Umbilical cord (tissue), 2 donors: ENCODE data around the gene PRMT7. TPM values are rescaled to one million over a fixed set of nuclear protein-coding genes. Genes with fewer than 3 reads are reported as not detected.

ENCODE experiments used
- DNase-seq: peaks from one replicate; pipeline ENCODE4 v3.0.0-alpha.2; 2015; ENCODE audit warnings: low spot score
- total RNA-seq: library from RNA; depleted of rRNA; stranded (reverse); fragments of >200 nt; gene quantifications from one replicate; pipeline ENCODE4 v1.2.3, GENCODE V29; 2014; ENCODE audit warnings: low replicate concordance; ENCODE audit not compliant: insufficient read depth

PRMT7 gene
- total RNA-seq: 92.2 TPM

GRCh38 chr16:68310774-68311511 lies at the start of gene PRMT7, which contains the start of gene SLC7A6OS:
Gene PRMT7, plus strand, starts transcription at chr16:68311019. Its CDS starts 4,961 bp downstream, at chr16:68315980.
Gene SLC7A6OS, minus strand, starts transcription at chr16:68310946. Its CDS starts 20 bp downstream, at chr16:68310926.
- DNase-seq: peak; percentile 95

GRCh38 chr16:68263559-68264127 lies 47.2 kb upstream of the PRMT7 start:
- no peak for DNase-seq

DNA sequence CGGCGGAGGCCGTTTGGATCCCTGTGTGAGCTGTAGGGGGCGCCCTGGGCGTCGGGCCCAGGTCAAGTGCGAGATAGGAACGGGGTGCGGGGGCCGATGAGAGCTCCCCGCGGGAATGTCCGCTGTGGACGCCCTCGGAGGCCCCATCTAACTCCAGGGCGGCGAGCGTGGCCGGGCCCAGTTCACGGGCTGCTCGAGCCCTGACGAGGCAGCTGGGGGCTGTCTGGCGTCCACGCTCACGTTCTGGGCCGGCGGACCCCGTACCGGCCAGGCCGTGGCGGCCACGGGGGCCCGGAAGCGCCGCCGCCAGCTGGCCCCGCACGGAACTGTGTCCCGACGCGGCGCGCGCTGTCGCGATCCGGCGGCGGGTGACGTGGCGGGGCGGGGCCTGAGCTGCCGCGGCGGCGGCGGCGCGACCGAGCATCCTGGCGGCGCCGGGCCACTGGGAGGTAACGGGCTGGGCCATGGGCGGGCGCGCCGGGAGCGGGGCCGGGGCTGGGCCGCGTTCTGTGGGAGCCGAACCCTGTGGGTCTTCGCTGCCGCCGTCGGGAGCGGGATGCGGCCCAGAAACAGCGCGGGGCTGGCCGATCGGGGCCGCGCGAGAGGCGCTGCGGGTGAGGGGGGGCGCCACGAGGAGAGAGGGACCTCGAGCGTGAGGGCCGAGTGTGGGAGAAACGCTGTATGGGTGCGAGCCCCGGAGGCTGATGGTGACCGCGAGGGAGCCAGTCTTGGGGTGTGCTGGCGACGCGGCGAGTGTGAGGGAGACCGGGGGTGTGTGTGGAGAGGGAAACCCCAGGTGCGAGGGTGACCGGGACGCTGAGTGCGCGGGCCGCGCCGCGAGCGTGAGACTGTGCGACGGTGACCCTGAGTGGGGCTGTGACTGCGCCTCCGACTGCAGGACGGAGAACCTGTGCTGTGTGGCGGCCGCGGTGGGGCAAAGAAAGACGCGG lies 46.4 kb upstream of the PRMT7 start, which contains the start of gene SLC7A6:
TSS of gene SLC7A6 (plus strand) at position 399 of the 950 bp plus-strand sequence. CDS start 10,201 bp downstream, outside the sequence.
- DNase-seq: peak; percentile 64

DNA sequence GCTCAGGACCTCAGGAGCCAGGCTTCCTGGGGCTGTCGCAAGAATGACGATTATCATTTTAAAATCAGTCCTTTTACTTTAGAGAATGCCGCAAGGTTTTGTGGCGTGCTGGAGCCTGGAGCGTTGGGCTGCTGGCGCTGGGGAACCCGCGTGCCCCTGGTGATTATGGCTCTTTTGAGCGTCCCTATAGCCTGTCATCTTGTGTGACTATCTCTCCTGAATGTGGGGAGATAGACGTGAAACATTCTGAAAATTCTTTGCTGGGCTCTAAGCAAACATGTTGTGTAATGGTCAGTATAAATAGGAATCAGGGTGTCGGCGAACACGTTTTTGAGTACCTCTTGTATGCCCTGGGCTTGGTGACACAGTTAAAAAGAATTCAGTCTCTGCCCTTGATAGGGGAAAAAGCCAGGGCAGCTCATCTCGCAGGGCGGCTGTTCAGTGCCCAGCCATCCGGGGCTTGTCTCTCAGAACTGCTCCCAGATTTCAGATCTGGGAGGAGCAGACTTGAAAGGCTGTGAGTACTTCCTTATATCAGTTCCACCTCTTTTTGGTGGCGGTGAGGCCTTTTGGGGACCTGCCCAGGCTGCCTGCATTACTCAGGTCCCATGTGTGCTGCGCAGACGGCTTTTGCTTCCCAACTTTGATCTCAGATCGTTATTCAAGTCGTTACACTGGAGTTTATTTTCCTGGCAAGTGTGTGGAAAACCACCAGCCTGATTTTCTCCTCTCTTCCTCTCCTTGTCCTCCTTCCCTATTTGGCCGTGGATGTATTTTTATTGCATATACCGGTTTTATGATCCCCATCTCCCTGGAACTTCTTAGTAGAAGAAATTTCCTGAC lies 45.5 kb upstream of the PRMT7 start:
- DNase-seq: peak; percentile 87

DNA sequence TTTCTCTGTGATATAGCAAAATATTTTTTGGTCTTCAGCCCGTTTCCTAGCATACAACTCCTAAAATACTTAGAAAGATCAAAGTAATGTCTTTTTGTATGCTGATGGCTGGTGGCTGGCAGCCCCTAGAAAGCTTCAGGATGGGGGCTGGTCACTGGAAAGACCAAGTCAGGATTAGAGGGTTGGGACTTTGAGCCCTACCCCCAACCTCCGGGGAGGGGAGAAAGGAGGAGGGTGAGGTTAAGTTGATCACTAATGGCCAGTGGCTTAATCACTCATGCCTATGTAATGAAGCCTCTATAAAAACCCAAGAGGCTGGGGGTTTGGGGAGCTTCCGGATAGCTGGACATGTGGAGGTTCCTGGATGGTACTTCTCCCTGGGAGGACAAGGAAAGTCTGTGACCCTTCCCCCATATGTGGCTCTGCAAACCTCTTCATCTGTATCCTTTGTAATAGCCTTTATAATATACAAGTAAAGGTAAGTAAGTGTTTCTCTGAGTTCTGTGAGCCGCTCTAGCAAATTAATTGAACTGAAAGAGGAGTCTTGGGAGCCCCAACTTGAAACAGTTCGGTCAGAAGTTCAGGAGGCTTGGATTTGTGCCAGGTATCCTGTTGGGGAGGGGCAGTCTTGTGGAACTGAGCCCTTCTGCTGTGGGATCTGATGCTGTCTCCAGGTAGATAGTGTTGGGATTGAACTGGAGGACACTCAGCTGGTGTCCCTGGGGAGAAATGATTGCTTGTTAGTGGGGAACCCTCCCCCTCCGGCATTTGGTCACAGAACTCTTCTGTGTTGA lies 43.0 kb upstream of the PRMT7 start:
- no peak for DNase-seq

GRCh38 chr16:68269793-68270192 lies 41.0 kb upstream of the PRMT7 start:
- no peak for DNase-seq

DNA sequence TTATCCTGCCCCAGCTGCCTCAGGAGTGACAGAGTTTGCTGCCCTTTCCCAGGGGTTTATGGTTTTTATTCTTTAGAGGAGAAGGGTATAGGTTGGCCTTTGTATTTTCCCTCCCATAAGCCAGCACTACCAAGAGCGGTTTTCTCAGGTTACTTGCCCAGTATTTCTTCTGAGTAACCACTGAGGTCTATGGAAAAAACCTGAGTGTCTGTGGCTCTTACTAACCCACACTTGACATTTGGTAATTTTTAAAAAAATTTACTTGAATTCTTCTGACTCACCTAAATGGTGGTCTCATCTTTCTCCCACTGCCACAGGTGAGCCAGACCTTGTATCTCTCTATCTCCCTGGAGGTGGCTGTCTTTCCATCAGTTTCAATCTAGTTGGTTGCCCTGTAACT lies 40.5 kb upstream of the PRMT7 start:
- DNase-seq: no peak

GRCh38 chr16:68272507-68273209 lies 38.2 kb upstream of the PRMT7 start:
- no peak for DNase-seq

DNA sequence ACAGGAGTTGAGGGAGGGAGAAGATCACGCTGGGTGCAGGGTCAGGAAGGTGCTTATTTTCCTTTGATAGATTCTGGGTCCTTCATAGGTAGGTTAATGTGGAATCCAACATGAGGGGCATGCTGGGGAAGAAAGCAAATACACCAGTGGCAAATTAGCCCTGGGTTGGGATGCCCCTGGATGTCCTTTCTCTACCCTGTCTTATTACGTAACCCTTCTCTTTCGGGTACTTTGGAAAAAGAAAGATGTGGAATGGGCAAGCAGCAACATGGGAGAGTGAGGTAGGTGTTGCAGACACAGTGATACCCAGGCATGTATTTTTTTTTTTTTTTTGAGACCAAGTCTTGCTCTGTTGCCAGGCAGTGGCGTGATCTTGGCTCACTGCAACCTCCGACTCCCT lies 37.4 kb upstream of the PRMT7 start:
- DNase-seq: no peak

- no peak for DNase-seq
These were observed 36.9 kb upstream of the PRMT7 start for GRCh38 chr16:68273896-68274295.

GRCh38 chr16:68274441-68274840 lies 36.4 kb upstream of the PRMT7 start:
- DNase-seq: no peak

- no peak for DNase-seq
These were observed 35.1 kb upstream of the PRMT7 start for GRCh38 chr16:68275611-68276191.

DNA sequence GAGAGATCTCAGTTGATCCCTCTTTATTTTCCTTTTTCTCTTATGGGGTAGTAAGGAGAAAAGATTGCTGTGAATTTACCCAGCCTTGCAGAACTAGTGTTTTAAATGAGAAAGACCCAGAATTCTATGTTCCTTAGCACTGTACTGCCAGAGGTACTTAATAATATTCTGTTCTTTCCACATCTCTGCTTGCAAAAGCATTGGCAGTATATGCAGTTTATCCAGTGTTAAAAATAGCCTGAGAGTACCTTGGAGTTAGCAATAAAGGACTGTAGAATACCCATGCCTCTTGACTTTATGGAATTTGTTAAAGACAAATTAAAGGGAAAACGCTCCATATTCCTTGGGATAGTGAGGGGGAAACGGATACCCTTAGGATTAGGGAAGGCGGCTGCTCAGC lies 34.6 kb upstream of the PRMT7 start:
- peak; percentile 32 for DNase-seq

DNA sequence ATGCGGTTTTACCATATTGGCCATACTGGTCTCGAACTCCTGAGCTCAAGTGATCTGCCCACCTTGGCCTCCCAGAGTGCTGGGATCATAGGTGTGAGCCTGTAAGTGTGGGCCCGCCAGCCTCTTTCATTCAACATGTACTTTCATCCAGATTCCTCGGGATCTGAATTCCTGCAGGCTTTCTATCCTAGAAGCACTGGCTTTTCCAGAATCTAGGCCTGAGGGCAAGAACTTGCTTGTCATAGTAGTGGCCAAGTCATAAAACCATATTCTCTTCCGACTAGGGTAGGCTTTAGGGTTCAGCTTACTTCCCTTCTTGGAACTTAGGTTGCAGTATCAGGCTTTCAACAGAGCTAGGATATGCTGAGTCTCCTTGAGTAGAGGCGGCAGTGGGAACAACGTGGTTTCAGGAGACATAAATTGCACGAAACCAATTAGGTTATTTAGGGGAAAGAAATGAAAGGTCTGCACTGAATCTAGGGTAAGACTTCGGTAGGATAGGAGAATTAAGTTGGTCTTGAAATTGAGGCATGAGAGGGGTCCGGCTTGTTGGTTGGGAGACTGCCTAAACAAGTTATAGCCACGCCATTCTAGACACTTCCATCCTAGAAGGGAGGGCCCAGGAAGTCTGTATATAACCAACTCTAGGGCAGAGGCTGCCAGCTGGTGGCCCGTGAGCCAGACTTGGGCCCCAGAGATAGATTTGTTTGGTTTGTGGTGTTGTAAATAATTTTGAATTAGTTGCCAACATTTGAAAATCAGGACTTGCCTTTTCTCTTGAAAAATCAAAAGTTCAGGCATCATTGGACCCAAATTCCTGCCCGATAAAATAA lies 30.9 kb upstream of the PRMT7 start:
- no peak for DNase-seq

DNA sequence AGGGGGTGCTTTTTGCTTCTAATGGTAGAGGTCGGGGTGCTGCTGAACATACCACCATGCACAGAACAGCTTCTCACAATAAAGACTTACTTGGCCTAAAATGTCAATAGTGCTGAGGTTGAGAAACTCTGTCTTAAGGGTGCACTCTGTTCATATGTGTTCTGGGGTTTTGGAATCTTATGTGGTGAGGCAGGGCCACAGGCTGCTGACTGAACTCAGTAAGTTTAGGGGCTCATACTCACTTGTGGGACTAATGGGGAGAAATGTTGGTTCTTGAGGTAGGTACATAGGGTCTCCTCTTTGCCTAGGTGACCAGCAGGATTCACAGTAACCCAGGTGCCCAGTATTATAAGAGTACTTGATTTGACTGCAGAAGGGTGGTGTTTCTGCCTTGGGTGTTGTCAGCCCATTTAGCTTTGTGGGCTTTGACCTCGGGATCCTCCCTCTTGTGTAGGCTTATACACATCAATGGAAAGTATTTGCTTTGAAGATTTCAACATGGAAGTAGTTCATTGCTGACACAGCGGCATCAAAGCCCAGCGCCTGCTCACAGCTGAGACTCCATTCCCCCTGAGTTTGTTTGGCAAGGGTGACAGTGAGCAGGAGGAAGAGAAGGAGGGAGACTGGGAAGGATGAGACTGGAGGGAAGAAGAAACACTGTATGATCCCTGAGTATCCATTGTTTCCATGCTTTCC lies 29.3 kb upstream of the PRMT7 start:
- peak; percentile 31 for DNase-seq

DNA sequence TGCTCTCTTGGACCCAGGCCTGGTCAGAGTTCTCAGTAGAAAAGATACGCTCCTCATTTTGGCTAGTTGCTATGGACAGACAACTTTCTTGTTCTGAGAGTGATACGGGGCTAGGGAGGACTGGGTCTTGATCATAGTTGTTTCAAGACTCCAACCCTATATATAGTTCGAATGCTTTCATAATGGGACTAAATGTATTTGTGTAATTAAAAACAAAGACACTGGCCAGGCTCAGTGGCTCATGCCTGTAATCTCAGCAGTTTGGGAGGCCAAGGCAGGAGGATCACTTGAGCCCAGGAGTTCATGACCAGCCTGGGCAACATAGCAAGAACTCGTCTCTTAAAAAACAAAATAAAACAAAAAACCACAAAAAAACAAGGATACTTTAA lies 28.8 kb upstream of the PRMT7 start:
- no peak for DNase-seq

GRCh38 chr16:68283346-68283745 lies 27.5 kb upstream of the PRMT7 start:
- DNase-seq: no peak
